Activated B cell treated with CpG ODN at 0.5 μM for 24 hours (primary cell): ENCODE data around the gene RTP5. TPM values are rescaled to one million over a fixed set of nuclear protein-coding genes. Genes with fewer than 3 reads are reported as not detected.
A peak's percentile ranks its signal among the peaks of the same experiment; 100 is the strongest.

ENCODE experiments used
- ATAC-seq: fragments of 200-7000 bp; cut with Tn5 transposase; one replicate; pipeline ENCODE4 v1.10.0; 2021; ENCODE audit warnings: low read depth, mild to moderate bottlenecking, moderate library complexity
- CTCF ChIA-PET: fragments of 350-600 bp; sonication (Branson Sonifier 250); formaldehyde crosslinking; loops from one replicate; lab custom pipeline; 2021; ENCODE audit warnings: antibody characterized with exemption; lab: Charles Lee
- POLR2A ChIA-PET: fragments of 350-600 bp; sonication (Branson Sonifier 250); formaldehyde crosslinking; loops from one replicate; lab custom pipeline; 2021; ENCODE audit warnings: antibody characterized with exemption; lab: Charles Lee
- DNase-seq: peaks from one replicate; pipeline ENCODE4 v3.0.0; 2022
- H3K27ac Mint-ChIP-seq: one replicate; pipeline ENCODE4 v1.8.0; 2020; ENCODE audit warnings: mixed read lengths
- H3K27me3 Mint-ChIP-seq: one replicate; pipeline ENCODE4 v1.8.0; 2021; ENCODE audit warnings: mixed read lengths
- H3K36me3 Mint-ChIP-seq: one replicate; pipeline ENCODE4 v1.8.0; 2021; ENCODE audit warnings: low read depth, mixed read lengths
- H3K4me1 Mint-ChIP-seq: one replicate; pipeline ENCODE4 v1.8.0; 2021; ENCODE audit warnings: mixed read lengths
- H3K4me3 Mint-ChIP-seq: one replicate; pipeline ENCODE4 v1.8.0; 2020; ENCODE audit warnings: mild to moderate bottlenecking, mixed read lengths
- H3K9me3 Mint-ChIP-seq: one replicate; pipeline ENCODE4 v1.8.0; 2020; ENCODE audit warnings: mixed read lengths
- intact Hi-C: fragments of 100-400 bp; cut with micrococcal nuclease; formaldehyde crosslinking; loops from one replicate; pipeline ENCODE4 v1.15.1; 2024
- total RNA-seq: library from RNA; stranded (reverse); gene quantifications from 2 replicates; pipeline ENCODE4 v1.2.3, GENCODE V29; 2022
- TF ChIP-seq, protein P1 (sequence below): fragments of 200-600 bp; IDR thresholded peaks from one replicate; pipeline ENCODE4 v1.8.0; 2022; ENCODE audit warnings: antibody characterized with exemption, mild to moderate bottlenecking

Gene RTP5
- total RNA-seq, 1 donor from 2014 or later: not detected

DNA sequence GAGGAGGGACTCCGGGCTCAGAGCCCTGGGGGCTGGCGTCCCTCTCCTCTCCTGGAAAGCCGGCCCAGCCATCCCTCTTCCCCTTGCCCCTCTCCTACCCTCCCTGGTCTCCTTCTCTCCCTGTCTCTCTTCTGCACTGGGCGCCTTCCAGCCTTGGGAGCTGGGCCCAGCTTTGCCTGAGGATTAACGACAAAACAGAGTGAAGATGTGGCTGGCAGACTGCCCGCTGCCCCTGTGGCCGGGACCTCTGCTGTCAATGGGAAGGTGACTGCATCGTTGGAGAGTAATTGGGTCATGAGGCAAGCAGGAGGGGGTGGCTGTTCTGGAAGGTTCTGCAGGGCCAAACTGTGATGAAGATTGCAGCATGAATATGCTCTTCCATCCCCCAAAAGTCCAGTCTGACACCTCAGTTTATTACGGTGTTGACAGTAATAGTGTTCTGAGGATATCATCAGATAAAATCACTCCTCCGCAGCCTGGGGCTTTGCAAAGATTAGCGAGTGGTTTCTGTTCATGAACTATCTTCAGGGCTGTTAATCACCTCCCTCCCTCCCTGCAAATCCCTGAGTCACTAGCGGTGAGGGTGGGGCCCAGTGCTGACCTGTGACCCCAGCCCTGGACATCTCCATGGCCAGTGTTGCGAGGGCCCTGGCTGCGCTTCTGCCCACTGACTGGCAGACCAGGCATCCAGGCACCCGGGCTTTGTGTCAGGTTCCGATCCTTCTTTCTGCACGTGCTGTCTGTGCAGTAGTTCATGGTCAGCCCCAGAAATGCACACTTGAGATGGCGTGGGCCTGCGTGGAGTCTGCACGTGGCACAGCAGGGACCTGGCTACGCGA is 23.0 kb downstream of the RTP5 start:
- no peak for ATAC-seq
- Mint-ChIP-seq H3K4me3 (no peak overlapping the region), H3K9me3 (no peaks in the 10 kb centered on the region), H3K27me3 (no peaks in the 10 kb centered on the region), H3K27ac (no peak overlapping the region), H3K36me3 (peaks cover 42% of the 10 kb centered on the region), H3K4me1 (peaks cover 21% of the 10 kb centered on the region)
- intact Hi-C loops: no loop called here
- POLR2A ChIA-PET: no interaction called here
- TF ChIP-seq, protein P1, sequence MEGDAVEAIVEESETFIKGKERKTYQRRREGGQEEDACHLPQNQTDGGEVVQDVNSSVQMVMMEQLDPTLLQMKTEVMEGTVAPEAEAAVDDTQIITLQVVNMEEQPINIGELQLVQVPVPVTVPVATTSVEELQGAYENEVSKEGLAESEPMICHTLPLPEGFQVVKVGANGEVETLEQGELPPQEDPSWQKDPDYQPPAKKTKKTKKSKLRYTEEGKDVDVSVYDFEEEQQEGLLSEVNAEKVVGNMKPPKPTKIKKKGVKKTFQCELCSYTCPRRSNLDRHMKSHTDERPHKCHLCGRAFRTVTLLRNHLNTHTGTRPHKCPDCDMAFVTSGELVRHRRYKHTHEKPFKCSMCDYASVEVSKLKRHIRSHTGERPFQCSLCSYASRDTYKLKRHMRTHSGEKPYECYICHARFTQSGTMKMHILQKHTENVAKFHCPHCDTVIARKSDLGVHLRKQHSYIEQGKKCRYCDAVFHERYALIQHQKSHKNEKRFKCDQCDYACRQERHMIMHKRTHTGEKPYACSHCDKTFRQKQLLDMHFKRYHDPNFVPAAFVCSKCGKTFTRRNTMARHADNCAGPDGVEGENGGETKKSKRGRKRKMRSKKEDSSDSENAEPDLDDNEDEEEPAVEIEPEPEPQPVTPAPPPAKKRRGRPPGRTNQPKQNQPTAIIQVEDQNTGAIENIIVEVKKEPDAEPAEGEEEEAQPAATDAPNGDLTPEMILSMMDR: no peak
- CTCF ChIA-PET: no interaction called here
- no peak for DNase-seq

- POLR2A ChIA-PET: no interaction called here
- CTCF ChIA-PET: no interaction called here
- Mint-ChIP-seq H3K27ac (no peak overlapping the region), H3K27me3 (no peaks in the 10 kb centered on the region), H3K4me3 (no peak overlapping the region), H3K9me3 (no peaks in the 10 kb centered on the region), H3K36me3 (peaks cover 40% of the 10 kb centered on the region), H3K4me1 (peaks cover 16% of the 10 kb centered on the region)
- TF ChIP-seq, protein P1: no peak
- intact Hi-C loops: no loop called here
- no peak for ATAC-seq
- DNase-seq: peak; percentile 5
Measured at GRCh38 chr2:241893265-241893664, 23.7 kb downstream of the RTP5 start.

- Mint-ChIP-seq H3K9me3 (no peaks in the 10 kb centered on the region), H3K4me1 (peaks cover 10% of the 10 kb centered on the region), H3K4me3 (no peak overlapping the region), H3K27ac (no peak overlapping the region), H3K36me3 (peaks cover 38% of the 10 kb centered on the region), H3K27me3 (no peaks in the 10 kb centered on the region)
- TF ChIP-seq, protein P1: no peak
- DNase-seq (peak; percentile 11), ATAC-seq (no peak)
- ChIA-PET CTCF (no interaction called here), POLR2A (no interaction called here)
- intact Hi-C loops: no loop called here
Measured at GRCh38 chr2:241894056-241894641, 24.6 kb downstream of the RTP5 start.

DNA sequence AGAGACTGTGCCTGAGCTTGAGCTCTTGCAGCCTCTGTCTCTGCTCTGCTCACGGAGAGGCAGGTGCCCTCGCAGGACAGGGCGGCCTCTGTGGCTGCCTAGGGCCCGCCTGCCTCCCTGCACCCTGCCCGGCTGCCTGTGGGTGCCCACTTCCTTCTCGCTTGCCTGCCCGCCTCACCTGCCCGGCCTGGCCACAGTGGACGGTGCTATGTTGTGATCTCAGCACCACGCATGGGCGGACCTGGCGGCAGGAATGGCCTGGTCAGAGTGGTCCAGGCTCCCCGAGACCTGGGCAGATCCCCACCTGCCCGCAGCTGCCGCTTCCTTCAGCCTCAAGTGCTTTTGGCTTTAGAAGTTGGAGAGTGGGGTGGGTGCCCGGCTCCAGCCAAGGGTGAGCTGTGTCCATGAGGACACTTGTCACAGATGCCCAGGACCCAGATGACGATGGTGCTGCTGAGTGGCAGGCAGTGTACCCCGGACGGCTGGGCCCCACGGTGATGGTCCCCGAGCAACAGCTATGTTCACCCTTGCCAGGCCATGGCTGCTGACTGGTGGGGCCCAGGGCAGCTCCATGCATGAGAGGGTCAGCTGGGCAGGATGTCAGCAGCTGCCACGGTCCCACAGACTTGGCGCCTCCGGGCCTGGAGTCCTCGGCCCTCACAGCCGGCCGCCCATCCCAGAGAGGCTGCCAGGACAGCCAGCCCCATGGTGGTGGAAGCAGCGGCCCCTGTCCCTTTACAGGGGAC is 25.3 kb downstream of the RTP5 start:
- Mint-ChIP-seq H3K36me3 (peaks cover 38% of the 10 kb centered on the region), H3K9me3 (no peaks in the 10 kb centered on the region), H3K4me3 (no peak overlapping the region), H3K4me1 (peaks cover 6% of the 10 kb centered on the region), H3K27me3 (no peaks in the 10 kb centered on the region), H3K27ac (no peak overlapping the region)
- ChIA-PET CTCF (no interaction called here), POLR2A (no interaction called here)
- no peak for ATAC-seq
- intact Hi-C loops: no loop called here
- TF ChIP-seq, protein P1: no peak
- peak; percentile 14 for DNase-seq

DNA sequence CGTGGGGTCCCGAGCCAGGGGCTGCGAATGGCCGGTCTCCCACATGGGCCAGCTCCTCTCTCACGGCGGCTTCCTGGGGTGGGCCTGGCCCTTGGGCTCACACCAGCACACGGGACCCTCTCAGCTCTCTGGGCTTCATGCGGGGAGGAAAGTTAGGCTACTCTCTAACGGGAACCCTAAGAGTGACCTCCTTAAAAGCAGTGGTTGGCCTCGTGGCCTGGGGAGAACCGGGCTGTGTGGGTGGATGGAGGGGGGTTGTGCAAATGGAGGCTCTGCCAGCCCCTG is 25.8 kb downstream of the RTP5 start:
- peaks cover 34% of the 10 kb centered on the region for H3K36me3 Mint-ChIP-seq

More for the DNA sequence above, 25.8 kb downstream of the RTP5 start:
- intact Hi-C loops: no loop called here
- peaks cover 6% of the 10 kb centered on the region for H3K4me1 Mint-ChIP-seq
- ChIA-PET POLR2A (no interaction called here), CTCF (no interaction called here)
- H3K27ac Mint-ChIP-seq: no peak overlapping the region
- DNase-seq (peak; percentile 10), ATAC-seq (no peak)
- no peak overlapping the region for H3K4me3 Mint-ChIP-seq
- TF ChIP-seq, protein P1: no peak
- H3K9me3 Mint-ChIP-seq: no peaks in the 10 kb centered on the region
- no peaks in the 10 kb centered on the region for H3K27me3 Mint-ChIP-seq
